GM18511 (cell line): ENCODE measurements around the gene CT45A3.
"Not testable (repeated sequence)": the region's sequence is repeated elsewhere in the genome, so short reads cannot be mapped to it uniquely, and the experiment has no call there.

Source experiments
- ATAC-seq: cut with Tn5 transposase; IDR thresholded peaks from one replicate; pipeline ENCODE4 v1.9.1; 2021; ENCODE audit warnings: mild to moderate bottlenecking, moderate library complexity; ENCODE audit not compliant: unreplicated experiment

The CT45A3 gene

DNA sequence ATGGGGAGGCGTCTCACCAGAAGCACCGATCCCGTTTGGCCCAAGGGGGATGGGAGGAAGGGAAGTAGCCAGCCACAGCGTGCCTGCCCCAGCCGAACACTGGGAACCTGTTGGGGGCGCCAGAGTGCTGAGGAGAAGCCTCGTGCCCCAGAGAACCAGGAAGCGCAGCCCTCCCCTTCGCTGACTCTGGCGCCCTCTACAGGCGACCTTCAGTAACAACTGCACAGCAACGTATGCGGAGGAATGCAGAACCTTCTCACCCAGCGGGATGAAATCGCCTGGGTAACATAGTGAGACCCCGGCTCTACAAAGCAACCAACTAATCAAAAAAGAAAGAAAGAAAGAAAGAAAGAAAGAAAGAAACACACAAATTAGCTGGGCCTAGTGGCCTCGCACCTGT lies at the start of gene CT45A3:
Gene CT45A3 (minus strand): TSS at position 101 of the 400 bp plus-strand sequence. CDS start 3,747 bp downstream, outside the sequence.
- not testable (repeated sequence) for ATAC-seq

DNA sequence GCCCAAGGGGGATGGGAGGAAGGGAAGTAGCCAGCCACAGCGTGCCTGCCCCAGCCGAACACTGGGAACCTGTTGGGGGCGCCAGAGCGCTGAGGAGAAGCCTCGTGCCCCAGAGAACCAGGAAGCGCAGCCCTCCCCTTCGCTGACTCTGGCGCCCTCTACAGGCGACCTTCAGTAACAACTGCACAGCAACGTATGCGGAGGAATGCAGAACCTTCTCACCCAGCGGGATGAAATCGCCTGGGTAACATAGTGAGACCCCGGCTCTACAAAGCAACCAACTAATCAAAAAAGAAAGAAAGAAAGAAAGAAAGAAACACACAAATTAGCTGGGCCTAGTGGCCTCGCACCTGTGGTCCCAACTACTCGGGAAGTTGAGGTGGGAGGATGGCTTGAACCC lies 34.7 kb upstream of the CT45A3 start, which contains the start of gene CT45A6:
Gene CT45A6 (minus strand): TSS at position 101 of the 400 bp plus-strand sequence. CDS start 3,794 bp downstream, outside the sequence.
- ATAC-seq, result not testable (repeated sequence)

- not testable (repeated sequence) for ATAC-seq
These were observed 17.4 kb upstream of the CT45A3 start, which contains the start of gene CT45A5 for GRCh38 chrX:135785403-135785802. Gene CT45A5 (minus strand): TSS chrX:135785503. CDS start chrX:135781729, 3,774 bp downstream.

GRCh38 chrX:135744739-135745138 lies 23.3 kb downstream of the CT45A3 start:
- not testable (repeated sequence) for ATAC-seq

GRCh38 chrX:135741192-135741715 lies 26.7 kb downstream of the CT45A3 start:
- ATAC-seq, result no peak

- peak; percentile 74 for ATAC-seq
These were observed 27.3 kb downstream of the CT45A3 start for GRCh38 chrX:135740681-135741149.

DNA sequence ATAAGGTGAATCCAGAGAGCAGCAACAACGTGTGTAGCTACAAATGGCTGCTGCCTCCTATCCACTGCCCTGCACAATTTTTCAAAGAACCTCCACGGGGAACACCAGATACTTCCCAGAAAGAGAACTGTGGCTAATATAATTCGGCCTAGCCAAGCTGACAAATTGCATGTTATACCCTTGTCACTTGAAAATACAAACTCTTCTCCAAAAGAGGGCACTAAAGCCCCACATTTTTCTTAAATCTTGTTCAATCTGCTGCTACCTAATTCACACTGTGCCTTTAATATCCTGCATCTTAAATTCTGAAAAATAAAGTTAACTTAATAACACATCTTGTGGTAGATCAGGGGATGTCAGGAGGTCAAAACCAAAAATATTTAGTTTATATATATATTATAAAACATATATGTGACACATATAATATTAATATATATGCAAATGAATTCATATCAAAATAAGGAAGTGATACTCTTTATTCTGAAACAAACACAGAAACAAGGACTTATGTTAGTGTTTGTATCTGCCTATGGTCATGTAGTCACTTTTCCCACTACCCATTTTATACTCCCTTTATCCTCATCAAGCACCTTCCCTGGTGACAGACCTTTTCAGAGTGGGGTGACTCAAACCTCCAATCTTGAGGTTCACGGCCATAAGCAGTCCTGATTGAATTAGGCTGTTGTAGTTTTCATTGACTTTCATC lies 30.5 kb downstream of the CT45A3 start:
- ATAC-seq, result peak; percentile 49

DNA sequence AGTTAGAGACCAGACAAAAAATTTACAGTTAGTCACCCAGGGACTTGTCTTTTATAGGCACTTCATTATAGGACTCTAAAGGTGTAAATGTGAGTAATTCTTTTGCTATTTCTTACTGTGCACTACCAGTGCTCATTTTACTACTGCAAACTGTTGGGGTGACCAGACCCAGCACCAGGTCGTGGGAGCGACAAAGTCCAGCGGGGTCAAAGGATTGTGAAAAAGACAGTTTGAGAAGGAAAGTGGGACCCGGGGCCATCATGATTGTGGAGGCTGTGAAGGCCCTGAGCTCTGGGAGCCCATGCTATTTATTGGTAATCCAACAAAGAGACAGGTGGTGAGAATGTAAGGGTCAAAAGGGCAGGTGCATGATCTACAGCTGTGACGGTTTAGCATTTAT lies 33.3 kb downstream of the CT45A3 start:
- not testable (repeated sequence) for ATAC-seq

- no peak for ATAC-seq
These were observed 54.2 kb downstream of the CT45A3 start for GRCh38 chrX:135713795-135714194.

- not testable (repeated sequence) for ATAC-seq
These were observed 54.8 kb downstream of the CT45A3 start, which contains the start of gene CT45A1 for GRCh38 chrX:135713183-135713689. Gene CT45A1 (plus strand): TSS chrX:135713639. CDS start chrX:135718941, 5,302 bp downstream.
